Transverse colon (tissue), 3 donors: Measurements from ENCODE around the gene HSPB3.

Source experiments
- POLR2A ChIP-seq: fragments of 450-650 bp; IDR thresholded peaks from one replicate; pipeline ENCODE4 v1.6.1; 2016; ENCODE audit warnings: antibody characterized with exemption, mild to moderate bottlenecking, moderate library complexity
- TF ChIP-seq, protein P1 (sequence below), 5 experiments: fragments of 200-600 bp in 3 of 5; fragments of 450-650 bp in 2 of 5; sonication (generic) in 3 of 5; IDR thresholded peaks; 1 replicate in 2 of 5; 2 replicates in 3 of 5; pipeline ENCODE4 v1.5.1; 2016 to 2017; ENCODE audit warnings: antibody characterized with exemption in 5 of 5, inconsistent platforms in 3 of 5, mild to moderate bottlenecking in 2 of 5, moderate library complexity in 1 of 5

- TF ChIP-seq, protein P1, sequence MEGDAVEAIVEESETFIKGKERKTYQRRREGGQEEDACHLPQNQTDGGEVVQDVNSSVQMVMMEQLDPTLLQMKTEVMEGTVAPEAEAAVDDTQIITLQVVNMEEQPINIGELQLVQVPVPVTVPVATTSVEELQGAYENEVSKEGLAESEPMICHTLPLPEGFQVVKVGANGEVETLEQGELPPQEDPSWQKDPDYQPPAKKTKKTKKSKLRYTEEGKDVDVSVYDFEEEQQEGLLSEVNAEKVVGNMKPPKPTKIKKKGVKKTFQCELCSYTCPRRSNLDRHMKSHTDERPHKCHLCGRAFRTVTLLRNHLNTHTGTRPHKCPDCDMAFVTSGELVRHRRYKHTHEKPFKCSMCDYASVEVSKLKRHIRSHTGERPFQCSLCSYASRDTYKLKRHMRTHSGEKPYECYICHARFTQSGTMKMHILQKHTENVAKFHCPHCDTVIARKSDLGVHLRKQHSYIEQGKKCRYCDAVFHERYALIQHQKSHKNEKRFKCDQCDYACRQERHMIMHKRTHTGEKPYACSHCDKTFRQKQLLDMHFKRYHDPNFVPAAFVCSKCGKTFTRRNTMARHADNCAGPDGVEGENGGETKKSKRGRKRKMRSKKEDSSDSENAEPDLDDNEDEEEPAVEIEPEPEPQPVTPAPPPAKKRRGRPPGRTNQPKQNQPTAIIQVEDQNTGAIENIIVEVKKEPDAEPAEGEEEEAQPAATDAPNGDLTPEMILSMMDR (IDR thresholded peaks at IDR 0.05): no peak
- TF ChIP-seq POLR2A: no peak
These were observed 35.8 kb downstream of the HSPB3 start for GRCh38 chr5:54491326-54491725.
